Left ventricle myocardium superior (tissue), 1 donor: ENCODE results near the gene VAV2. TPM values are rescaled to one million over a fixed set of nuclear protein-coding genes. Genes with fewer than 3 reads are reported as not detected.
A peak's percentile ranks its signal among the peaks of the same experiment; 100 is the strongest.

Experiments used
- ATAC-seq: fragments of 200-7000 bp; cut with Tn5 transposase; one replicate; pipeline ENCODE4 v1.9.1; 2020; ENCODE audit warnings: mild to moderate bottlenecking, moderate library complexity
- DNase-seq: peaks from one replicate; pipeline ENCODE4 v3.0.0-alpha.2; 2020
- intact Hi-C: fragments of 100-400 bp; cut with micrococcal nuclease; formaldehyde crosslinking; loops from one replicate; pipeline ENCODE4 v1.11.0; 2022
- total RNA-seq: library from RNA; stranded (reverse); fragmentation: NEBNext Ultra II Directional; extraction: Animal tissue kit (Norgen Biotek cat#: 25700); gene quantifications from one replicate; pipeline ENCODE4 v1.2.1, GENCODE V29; 2021
- donor health status: DM: no; HTN: yes; CAD: no; lungs with severe emphysema.

The VAV2 gene
- total RNA-seq, 1 donor from 2014 or later = 6.1 TPM

DNA sequence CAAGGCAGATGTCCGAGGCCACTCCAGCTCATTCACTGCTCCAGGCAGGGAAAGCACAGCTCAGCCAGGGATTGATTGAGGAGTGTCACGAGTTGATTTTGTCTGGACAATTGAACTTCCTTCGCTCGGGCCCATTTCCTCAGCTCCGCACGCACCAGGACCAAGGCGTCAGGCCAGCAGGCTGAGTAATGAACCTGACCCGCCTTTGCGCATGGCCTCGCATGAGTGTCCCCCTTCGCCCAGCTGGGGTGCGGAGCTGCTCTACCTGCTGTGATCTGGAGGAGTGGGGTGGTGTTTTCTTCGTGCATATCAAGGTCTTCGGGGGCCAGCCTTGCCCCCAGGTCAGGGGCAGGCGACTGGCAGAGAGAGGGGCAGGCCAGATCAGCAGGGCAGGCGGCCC lies 44.0 kb downstream of the VAV2 start:
- DNase-seq (peak; percentile 26), ATAC-seq (no peak)
- intact Hi-C loops = no loop called here

DNA sequence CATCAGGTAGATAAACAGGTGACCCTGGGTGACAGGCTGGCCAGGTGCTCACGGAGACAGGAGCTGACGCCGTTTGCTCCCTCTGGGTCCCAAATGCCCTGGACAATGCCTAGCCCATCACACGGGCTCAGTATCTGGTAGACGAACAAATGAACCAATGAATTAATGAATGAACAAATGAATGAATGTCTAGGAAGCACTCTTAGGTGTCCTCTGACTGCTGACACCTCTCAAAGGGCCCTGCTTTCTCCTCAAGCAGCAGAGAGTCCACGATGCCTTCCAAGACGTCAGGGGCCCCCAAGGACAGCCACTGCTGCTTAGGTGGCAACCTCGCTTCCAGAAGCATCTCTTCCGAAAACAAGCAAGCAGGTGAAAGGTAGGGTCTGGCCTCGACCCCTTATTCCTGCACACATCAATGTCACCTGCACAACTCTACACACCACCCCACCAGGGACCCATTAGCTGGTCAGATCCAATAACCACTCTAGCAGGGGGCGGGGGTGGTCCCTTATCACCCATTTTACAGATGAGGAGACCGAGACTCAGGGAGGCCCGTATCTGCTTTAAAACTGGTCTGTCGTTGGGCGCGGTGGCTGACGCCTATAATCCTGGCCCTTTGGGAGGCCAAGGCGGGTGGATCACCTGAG lies 45.2 kb downstream of the VAV2 start:
- ATAC-seq (no peak), DNase-seq (peak; percentile 13)
- intact Hi-C loops = no loop called here

DNA sequence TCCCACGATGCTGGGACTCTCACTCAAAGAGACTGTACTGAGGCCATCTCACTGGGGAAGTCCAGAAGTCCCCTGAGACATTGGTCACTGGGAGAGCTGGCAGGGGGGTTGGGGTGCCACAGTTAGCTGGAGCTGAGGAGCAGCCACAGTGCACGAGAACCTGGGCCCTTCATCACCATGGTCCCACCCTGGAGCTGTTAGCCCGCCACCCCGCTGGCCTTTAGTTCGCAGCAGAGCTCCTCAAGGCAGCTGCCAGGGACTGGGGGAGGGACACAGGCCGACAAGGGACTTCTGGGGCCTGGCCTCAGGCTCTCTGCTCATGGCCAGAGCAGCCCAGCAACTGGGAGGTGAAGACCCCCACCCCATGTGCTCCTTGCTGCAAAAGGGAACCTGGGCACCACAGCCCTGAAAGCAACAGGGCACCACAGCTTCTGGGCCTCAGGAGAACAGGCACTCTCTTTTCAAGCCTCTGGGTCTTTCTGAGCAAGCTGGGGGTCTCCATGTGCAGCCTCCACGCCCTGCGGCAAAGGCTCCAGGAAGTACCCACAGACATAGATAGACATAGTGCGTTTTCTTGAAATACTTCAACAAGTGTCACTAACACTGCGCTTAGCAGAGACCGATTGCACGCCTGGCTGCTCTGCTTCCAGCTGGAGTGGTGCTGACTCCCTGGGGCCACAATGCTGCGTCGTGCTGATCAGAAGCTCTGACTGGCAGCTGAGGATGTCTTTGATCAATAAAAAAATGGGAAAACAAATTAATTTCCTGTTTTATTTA lies 46.0 kb downstream of the VAV2 start:
- ATAC-seq (no peak), DNase-seq (peak; percentile 14)
- intact Hi-C loops = no loop called here

DNA sequence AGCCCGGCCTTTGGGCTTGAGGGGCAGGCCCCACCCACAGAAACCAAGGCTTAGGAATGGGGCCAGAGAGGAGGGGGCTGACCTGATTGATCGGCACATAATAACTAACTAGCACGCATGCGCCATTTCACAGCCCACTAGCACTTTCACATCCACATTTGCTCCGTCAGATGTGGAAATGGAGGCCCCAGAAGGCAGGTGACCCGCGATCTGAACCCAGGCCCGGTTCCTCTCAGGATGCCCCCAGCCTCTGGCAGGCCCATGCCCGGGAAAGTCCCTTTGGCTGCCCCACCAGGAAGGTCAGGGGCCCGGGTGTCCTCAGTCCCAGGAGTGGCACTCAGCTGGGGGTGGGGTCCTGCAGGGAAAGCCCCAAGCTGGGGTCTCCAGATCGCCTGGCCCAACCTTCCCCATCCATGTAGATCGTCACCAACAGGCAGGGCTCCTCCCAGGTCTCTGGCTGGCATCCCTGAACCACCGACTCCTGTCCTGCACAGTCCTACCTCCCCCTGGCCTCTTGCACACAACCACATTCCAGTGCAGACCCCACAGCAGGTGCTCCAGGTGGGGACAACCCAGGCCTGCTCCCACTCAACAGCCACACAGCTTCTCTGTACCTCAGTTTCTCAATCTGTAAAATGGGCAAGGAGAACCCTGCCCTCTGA lies 46.7 kb downstream of the VAV2 start:
- DNase-seq (peak; percentile 26), ATAC-seq (no peak)
- intact Hi-C loops = no loop called here

DNA sequence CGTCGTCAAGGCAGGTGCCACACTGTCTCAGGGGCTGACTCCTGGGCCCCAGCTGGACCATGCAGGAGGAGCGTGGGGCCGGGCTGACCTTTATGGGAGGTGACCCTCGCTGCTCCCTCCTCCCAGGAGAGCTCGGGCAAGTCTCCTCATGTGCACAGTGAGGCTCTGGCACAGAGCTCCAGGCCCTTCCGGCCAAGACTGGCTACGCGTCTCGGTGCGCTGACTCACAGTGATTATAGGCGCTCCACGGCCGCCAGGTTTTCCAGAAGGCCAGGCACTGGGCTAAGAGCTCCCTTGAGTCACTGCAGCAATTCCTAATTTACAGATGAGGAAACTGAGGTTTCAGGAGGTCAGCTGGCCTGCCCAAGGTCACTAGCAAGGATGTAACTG lies 47.4 kb downstream of the VAV2 start:
- DNase-seq = peak; percentile 28
- intact Hi-C loops = no loop called here
- no peak for ATAC-seq

DNA sequence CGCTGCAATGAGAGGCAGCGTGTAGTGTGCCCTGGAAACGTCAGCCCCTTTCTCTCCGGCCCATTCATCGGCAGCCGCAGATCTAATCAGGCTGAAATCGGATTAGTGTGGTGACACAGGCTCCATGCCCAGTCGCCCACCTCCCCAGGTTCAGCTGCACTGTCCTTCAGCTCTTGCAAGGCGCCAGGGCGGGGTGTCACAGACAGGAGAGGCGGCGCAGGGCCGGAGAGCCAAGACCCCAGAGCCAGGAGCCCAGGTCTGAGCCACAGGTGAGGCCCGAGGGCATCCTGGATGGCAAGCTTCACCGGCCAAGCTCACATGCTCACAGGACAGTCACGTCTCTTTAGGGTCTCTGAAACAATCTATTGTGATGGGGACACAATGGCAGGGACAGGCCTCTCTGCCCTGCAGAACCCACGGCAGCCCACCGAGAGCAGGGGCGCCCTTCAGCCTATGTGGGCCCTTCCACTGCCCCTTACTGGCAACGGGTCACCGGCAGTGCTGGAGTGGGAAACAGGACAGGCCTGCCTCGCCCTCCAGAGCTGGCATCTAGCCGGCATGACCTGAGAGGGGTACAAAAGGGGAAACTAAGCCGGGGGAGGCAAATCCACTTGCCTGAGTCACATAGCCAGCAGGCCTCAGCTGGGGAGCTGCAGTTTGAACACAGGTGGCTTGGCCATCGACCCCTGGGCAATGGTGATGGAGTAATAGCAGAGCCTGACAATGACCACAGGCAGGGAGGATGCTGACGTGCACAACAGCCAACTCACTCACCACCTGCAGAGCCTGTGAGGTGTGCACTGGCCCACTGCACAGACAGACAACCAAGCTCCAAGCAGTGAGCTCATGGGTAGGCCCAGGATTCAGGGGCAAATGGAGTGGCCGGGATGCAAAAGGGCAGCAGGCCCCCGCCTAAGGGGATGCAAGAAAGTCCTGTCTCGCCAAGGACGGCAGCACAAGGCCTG lies 48.1 kb downstream of the VAV2 start:
- ATAC-seq = no peak
- intact Hi-C loops = no loop called here
- peak; percentile 21 for DNase-seq

DNA sequence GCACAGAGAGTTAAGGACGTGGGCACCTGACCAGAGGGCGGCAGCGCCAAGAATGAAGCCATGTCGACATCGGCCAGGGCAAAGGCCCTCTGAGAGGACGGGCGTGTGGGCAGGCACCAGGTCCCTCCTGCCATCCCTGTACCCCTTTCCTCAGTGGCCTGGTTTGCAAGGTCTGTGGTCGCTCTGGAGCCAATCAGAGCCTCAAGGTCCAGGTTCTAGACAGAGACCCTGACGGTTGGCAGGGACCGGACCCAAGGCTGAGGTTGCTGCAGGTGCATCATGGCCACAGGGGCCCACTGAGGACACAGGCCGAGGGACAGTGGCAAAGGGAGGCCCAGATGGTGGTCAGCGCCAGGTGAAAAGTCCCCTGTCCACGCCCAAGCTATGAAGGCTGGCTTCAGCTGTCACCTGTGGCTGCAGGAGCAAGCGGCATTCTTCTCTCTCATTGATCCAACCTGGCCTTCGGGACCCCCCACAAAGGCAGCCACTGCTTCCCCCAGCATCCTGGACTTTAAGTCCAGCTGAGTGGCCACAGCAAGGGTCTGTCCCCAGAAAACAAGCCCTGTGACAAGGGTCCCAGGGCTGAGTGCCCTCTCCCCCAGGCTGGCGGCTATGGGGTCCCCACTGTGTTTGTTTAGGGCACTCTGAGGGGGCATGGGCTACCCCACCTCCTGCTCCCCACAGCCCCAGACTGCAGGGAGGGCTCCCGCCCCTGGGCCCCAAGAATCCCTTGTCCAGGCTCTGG lies 48.9 kb downstream of the VAV2 start:
- peak; percentile 15 for DNase-seq
- ATAC-seq = no peak
- intact Hi-C loops = no loop called here

DNA sequence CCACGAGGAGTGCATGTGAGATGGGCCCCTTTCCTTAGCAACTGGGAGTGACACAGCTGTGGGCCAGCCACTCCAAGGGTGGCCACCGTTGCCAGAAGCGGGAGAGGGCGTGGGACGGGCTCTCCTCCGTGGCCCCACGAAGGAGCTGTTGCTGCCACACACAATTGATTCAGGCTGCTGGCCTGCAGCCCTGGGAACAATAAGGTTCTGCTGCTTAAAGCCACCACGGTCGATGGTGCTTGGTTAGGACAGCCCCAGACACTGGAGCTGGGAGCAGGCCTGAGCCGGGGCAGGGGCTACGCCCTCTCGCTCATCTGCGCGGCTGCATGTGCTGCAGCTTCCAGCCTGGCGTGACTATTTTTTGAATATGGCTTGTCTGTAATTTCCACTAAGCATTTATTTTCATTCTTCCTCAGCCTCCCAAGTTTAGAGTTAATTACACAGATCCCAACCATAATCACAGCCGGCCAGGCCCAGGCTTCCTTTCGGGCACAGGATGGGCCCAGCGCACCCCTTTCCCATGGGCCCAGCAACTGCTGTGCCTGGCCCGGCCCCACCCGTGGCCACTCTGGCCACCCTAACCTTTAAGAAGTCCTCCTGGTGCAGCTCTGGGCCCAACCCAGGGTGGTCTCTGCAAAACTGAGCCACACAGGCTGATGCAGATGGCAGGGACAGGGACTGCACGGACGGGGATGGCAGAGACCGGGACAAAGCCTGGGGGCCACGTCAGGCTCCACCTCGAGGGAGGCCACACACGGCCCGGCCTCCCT lies 49.7 kb downstream of the VAV2 start:
- DNase-seq (peak; percentile 16), ATAC-seq (no peak)
- intact Hi-C loops = no loop called here

DNA sequence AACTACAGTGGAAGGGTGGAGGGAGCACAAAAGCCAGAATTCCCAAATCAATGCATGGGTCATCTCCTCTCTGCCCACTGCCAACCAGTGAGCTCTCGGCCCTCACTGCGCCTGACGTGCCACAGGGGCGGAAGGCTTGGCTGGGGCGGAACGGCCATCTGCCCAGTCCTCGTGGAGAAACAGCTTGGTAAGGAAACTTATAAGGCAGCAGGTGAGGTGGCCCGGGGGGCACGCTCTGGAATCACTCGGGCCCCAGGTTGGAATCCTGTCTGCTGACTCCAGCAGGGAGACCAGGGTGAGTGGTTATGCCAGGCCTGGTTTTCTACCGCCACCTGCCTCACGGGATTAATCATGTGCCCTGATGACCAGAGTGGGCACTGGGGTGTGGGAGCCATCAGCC lies 52.3 kb downstream of the VAV2 start:
- no peak for DNase-seq
- intact Hi-C loops = no loop called here
- no peak for ATAC-seq

DNA sequence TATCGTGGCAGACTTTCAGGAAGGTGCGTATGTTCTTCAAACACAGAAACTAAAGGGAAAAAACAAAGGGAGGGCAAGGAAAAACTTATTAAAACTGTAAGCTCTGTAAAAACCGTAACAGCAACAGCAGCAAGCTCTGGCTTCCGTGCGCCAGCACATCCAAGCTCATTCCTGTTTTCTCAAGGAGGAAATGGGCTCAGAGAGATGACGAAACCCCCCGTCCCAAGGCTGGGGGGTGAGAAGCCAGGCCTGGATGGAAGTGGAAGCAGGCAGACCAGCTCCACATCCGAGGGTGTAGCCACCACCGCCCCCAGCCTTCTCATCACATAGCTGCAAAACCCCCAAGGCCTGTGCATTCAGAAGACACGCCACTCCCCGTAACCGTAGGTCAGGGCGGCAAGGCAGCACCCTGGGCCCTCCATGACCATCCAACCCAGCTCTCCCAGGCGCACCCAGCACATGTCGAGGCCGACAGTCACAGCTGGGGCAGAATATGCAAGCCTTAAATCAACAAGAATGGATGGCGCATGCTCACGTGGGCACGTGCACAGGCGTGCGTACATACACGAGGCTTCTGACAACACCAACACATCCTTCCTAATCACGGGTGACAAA lies 52.8 kb downstream of the VAV2 start:
- intact Hi-C loops = no loop called here
- no peak for ATAC-seq
- DNase-seq = no peak

DNA sequence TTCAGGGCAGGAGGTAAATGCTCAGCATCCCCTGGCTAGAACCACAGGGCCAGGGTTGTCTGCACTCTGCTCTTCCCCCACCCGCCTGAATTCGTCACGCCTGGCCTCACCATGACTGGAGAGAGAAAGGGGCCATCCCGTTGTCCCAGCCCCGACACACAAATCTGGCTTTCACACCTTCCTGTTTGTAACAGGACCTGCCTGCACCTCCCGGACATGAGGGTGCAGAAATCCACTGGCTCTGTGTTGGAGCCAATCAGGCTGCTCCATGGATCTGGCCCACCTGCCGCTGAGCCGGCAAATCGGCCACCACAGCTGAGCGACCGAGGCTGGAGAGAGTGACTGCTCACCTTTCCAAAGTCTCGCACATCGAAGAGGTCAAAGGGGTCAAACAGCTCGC lies 53.4 kb downstream of the VAV2 start:
- no peak for DNase-seq
- no peak for ATAC-seq
- intact Hi-C loops = no loop called here

DNA sequence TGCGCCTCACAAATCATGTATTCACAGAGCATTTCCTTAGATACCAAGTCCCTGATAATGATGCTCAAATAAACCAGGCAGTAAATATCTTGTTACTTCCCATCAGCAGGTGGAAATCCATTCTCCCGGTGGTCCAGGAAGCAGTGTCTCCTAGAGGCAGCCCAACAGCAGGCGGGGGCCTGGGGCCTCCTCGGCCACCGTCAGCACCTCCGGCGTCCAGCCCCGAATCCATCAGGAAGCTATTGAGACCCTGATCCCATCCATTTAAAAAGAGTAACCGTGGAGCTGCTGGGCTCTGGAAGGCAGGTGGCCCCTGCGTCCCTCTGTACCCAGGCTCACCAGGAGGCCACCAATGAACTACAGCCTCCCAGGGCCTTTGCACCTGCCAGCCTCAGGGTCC lies 54.0 kb downstream of the VAV2 start:
- ATAC-seq (no peak), DNase-seq (no peak)
- intact Hi-C loops = no loop called here

DNA sequence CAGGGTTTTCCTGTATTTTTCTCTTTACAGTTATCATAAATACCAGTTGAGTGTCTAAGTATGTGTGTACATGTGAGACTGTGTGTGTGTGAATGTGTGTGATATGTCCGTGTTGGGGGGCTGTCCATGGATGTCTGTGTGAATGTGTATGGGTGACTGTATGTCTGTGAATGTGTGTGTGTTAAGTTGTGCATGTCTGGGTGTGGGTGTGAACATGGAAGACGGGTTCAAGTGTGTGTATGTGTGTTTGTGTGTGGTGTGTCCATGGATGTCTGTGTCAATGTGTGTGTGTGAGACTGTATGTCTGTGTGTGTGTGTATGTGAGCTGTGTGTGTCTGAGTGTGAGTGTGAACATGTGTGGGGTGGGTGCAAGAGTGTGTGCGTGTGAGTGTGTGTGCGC lies 55.0 kb downstream of the VAV2 start:
- ATAC-seq (no peak), DNase-seq (no peak)
- intact Hi-C loops = no loop called here

DNA sequence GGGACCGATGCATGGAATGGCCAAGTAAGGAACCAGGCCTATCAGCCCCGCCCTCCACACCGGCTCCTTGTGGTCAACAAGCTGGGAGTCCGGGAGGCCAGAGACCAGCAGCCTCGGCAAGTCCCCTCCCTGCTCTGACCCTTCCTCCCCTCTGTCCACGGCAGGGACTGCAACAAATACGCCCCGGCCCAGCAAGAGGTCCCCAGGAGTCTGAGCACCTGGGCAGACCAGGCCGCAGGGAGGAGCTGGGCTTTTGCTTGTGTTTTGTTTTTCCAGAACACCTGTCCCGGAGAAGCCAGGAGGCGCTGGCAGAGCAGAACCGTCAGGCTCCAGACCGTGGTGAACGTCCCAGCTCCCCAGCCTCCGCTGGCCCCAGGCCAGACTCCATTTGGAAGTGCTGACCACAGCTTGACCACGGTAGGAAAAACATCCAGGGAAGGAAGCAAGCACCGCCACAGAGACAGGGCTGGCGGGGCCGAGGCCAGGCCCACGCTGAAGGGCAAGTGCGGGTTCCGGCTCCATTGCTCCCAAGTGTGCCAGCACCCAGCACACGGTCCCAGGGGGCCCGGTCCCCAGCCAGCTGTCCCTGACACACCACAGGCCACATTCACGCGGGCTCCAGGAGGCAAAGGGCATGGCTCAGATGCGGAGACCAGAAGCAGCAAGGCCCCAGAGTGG lies 56.7 kb downstream of the VAV2 start:
- ATAC-seq = peak; percentile 71
- DNase-seq = peak; percentile 85
- intact Hi-C loops = no loop called here

DNA sequence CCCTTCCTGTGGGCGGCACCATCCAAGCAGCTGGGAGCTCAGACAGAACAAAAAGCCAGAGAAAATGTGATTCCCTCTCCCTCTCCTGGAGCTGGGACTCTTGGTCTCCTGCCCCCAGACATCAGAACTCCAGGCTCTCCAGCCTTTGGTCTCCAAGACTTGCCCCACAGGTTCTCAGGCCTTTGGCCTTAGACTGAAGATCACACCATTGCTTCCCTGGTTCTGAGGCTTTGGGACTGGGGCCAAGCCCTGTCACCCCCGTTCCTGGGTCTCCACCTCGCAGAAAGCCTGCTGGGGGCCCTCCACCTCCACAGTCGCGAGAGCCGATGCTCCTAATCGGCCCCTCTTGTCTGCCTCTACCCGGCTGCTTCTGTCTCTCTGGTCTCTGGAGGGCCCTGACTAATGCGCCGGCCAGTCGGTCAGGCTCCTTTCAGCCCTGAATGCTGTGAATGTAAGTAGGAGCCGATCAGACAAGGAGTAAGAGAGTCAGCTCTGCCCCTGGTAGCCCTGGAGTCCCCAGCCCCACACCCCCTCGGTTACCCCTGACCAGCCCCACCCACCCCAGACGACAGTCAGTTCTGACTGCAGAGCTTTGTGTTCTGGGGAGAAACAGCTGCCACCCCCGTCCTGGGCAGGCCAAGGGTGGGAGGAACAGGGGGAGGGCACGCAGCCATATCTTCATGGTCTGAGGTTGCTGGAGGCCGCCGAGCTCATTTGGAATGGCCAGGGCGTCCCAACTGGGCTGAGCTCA lies 57.5 kb downstream of the VAV2 start:
- DNase-seq = peak; percentile 56

DNA sequence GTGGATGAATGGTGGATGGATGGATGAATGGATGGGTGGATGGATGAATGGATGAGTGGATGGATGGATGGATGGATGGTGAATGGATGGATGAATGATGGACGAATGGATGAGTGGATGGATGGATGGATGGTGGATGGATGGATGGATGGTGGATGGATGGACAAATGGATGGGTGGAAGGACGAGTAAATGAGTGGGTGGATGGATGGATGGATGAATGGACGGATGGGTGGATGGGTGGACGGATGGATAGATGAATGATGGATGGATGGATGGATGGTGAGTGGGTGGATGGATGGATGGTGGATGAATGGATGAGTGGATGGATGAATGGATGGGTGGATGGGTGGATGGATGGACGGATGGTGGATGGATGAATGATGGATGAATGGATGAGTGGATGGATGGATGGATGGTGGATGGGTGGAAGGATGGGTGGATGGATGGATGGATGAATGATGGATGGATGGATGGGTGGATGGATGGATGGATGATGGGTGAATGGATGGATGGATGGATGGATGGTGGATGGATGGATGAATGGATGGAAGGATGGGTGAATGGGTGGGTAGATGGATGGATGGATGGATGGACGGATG lies 58.6 kb downstream of the VAV2 start:
- ATAC-seq (no peak), DNase-seq (no peak)
- intact Hi-C loops = no loop called here

More for the DNA sequence above, 57.5 kb downstream of the VAV2 start:
- ATAC-seq = peak; percentile 73
- intact Hi-C loops = no loop called here
